HG03175 (cell line): ENCODE results near the gene ULK1.

Experiments used
- ATAC-seq: cut with Tn5 transposase; IDR thresholded peaks from one replicate; pipeline ENCODE4 v1.9.1; 2021; ENCODE audit warnings: mild to moderate bottlenecking, moderate library complexity; ENCODE audit not compliant: unreplicated experiment

ULK1 gene

DNA sequence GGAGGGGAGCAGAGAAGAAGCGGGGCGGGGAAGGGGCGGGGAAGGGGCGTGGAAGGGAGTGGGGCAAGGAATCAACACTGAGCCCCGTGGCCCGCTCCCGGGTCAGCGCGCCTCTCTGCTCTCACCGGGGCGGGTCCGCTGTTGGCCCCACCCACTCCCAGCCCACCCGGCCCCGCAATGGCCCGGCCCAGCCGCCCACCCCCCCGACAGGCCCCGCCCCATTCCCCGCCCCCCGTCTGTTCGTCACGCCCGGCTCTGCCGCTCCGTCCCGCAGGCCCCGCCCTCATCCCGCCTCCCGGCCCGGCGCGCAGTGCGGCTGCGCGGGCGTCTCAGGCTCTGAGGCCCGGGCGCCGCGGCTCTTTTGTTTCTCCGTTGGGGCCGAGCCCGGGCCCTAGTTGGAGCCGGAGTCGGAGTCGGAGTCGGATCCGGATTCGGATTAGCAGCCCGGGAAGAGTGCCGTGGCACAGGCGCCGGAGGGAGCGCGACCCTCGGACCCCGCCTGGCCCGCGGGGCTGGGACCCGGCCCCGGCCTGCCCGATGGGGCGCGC is at the start of gene ULK1:
TSS of gene ULK1 (plus strand) at position 310 of the 548 bp plus-strand sequence. CDS start 380 bp downstream, outside the sequence.
- peak; percentile 86 for ATAC-seq

GRCh38 chr12:131844656-131845055 is 49.8 kb upstream of the ULK1 start:
- ATAC-seq, result no peak

- ATAC-seq, result no peak
Observed at GRCh38 chr12:131845121-131845520, 49.3 kb upstream of the ULK1 start.

- no peak for ATAC-seq
Observed at GRCh38 chr12:131847456-131847855, 47.0 kb upstream of the ULK1 start.

DNA sequence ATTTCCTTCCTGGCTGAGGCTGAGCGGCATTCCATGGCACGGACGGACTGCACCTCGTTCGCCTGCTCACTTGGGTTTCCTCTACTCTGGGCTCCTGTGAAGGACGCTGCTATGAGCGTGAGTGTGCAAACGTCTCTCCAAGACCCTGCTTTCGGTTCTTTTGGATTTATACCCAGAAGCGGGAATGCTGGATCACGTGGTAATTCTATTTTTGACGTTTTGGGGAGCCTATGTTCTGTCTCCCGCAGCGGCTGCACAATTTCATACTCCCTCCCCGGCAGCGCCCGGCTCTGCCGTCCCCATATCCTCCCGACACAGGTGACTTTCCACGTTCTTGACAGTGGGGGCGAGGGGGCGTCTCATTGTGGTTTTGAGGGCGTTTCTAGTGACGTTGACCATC is 45.7 kb upstream of the ULK1 start:
- ATAC-seq, result no peak

- ATAC-seq, result no peak
Observed at GRCh38 chr12:131849700-131850553, 44.5 kb upstream of the ULK1 start.

- ATAC-seq, result no peak
Observed at GRCh38 chr12:131850856-131851559, 43.4 kb upstream of the ULK1 start.

DNA sequence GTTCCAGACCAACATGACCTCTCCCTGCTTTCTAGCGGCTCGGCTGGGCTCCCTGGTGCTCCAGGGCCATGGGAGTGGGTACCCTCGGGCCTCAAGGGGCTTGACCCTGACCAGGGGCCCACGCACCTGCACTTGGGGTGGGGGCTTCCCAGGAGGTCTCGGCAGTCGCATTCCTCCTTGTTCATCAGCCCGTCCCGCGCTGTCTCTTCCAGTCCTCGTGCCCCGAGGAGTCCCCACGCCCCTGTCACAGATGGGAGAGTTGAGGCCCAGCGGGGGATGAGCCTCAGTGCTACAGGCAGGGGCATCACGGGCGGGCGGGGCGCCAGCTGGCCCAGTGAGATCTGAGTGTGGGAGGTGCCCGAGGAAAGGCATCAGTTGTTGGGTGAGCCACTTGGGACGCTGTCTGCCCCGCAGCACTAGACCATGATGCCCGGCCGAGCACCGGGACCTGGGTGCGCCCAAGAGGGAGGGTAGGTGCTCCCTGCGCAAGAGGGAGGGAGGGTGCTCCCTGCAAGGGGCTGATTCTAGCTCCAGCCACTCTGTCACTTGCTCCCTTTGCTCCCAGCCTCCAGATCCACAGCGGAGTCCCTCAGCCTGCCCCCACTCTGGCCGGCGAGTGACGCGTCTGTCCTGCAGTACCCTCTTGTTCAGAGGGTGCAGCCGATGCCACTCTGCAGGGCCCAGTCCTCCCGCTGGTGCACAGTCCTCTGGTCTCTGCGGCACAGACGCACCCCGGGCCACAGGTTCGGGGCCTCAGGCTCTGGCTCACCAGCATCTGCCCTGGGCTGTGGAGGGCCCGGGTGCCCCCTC is 42.5 kb upstream of the ULK1 start:
- no peak for ATAC-seq

GRCh38 chr12:131852551-131853299 is 41.7 kb upstream of the ULK1 start:
- ATAC-seq, result no peak

DNA sequence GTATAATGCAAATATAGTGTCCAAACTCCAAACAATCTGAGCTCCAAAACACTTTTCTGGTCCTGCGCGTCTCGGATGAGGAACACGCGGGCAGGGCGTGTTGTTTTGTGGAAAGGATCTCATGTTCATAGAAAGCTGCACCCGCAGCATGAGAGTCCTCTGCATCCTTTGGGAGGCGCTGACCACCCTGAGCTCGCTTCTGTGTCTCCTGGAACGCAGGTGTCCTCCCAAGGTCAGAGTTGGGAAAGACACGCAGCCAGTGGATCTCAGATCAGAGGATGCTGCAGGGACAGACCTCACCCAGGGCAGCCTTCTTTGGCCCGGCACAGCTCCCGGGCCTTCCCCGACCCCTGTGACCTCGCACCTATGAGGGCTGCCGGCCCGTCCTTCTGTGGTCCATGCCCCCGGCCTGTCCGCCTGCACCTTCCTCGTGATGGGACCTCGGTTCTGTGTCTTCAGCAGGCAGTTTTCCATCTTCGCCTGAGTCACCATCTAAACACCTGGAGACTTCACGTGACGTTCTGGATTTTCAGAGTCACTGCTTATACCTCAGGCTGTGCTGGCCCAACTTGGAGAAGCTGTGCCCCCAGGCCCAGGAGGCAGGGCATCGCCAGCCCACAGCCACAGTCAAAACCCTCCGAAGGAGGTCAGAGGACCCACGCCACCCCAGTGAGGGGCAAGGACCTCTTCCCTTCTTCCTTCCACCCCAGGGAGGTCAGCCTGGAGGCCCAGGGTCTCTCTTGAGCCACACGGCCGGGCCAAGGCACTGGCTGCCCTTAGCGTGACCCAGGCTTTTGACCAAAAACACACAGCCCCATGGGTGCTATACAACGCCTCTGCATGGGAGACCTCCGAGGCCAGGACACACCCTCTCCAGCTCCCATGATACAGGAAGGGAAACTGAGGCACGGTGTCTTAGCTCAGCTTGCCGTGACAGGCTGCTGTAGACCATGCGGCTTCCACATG is 40.3 kb upstream of the ULK1 start:
- ATAC-seq, result no peak

DNA sequence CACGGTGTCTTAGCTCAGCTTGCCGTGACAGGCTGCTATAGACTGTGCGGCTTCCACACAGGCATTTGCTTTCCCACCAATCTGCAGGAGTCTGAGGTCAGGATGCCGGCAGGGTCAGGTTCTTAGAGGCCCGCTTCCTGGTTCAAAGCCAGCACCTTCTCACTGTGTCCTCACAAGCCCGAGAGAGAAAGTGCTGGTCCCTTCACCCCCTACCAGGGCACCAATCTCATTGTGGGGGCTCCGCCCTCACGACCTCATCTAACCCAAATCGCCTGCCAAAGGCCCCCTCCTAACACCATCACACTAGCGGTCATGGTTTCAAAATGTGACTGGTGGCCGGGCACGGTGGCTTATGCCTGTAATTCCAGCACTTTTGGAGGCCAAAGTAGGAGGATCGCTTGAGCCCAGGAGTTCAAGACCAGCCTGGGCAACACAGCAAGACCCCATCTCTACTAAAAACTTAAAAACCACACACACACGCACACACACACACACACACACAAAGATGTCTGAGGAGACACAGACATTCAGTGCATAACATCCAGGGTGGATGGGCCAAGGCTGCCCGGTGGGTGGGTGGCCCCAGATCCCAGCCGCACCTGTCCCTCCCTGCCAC is 39.5 kb upstream of the ULK1 start:
- ATAC-seq, result no peak

- ATAC-seq, result no peak
Observed at GRCh38 chr12:131855521-131856142, 38.8 kb upstream of the ULK1 start.

GRCh38 chr12:131856366-131857097 is 37.9 kb upstream of the ULK1 start:
- no peak for ATAC-seq

DNA sequence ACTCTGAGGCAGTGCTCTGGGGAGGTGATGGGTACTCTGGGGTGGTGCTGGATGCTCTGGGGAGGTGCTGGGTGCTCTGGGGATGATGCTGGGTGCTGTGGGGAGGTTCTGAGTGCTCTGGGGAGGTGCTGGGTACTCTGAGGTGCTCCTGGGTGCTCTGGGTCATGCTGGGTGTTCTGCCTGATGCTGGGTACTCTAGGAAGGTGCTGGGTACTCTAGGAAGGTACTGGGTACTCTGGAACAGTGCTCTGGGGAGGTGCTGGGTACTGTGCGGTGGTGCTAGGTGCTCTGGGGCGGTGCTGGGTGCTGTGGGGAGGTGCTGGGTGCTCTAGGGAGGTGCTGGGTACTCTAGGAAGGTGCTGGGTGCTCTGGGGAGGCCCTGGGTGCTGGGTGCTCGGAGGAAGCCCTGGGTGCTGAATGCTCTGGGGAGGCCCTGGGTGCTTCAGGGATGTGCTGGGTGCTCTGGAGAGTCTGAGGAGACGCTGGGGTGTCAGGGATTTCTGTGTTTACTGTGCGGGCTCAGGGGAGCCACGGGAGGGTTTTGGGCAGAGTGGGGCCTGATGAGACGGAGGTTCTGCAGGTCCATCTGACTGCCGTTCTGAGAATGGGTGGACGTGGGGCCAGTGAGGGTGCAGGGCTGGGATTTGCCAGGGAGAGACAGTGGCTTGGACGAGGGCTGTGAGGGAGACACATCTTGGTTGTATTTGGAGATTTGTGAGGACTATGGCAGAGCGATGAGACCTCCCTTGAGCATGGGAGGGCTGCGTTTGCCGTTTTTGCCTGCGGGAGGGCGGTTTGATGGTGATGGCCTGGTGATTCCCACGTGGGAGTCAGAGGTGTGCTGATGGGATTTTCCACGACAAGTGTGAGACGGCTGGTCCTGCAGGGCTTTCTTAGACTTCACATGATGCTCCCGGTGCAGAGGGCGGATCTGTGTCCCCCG is 36.2 kb upstream of the ULK1 start:
- no peak for ATAC-seq

DNA sequence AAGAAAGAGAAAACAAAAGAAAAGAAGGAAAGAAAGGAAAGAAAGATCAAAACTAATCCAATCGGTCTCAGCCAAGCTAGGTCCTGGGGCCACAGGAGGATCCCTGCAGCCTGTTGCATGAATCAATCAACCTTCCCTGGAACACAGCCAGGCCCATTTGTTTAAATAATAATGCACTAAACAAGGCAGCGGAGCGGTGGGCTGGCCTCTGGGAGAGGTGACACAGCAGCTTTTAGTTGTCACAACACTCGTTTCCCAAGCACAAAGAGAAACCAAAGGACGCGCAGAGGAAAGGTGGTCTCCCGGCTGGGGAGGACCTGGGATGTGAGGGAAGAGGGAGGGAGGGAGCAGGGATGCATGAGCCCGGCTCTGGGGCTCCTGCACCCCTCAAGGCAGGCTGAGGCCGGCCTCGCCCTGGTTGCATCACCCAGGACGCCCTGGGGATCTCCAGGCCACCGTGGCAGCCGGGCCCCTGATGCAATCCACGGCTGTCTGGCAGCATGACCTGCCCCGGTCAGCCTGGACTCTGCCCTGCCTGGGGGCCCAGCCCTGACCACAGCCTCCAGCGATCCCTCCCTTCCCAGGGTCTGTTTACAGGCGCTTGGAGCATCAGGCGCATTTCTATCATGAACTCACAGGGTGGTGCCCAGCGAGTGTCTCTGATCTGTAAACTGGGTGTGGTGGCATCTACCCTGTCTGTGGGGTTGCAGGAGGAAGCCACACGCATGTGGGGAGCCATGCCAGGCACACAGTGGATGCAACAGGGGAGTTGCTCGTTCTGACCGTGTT is 33.8 kb upstream of the ULK1 start:
- no peak for ATAC-seq
